NK-92 treated with Interleukin-12 subunit alpha and Interleukin-12 subunit beta, amount 100 ng/mL, for 24 hours (cell line): ENCODE data around the gene STRA6.

ENCODE experiments used
- DNase-seq: peaks from one replicate; lab custom pipeline; 2025; lab: John Stamatoyannopoulos, UW

STRA6 gene

GRCh38 chr15:74206801-74207281 is 4.3 kb upstream of the STRA6 start:
- no peak for DNase-seq

GRCh38 chr15:74205582-74205947 is 3.0 kb upstream of the STRA6 start:
- no peak for DNase-seq

GRCh38 chr15:74203914-74204431 is 1.4 kb upstream of the STRA6 start:
- no peak for DNase-seq

GRCh38 chr15:74201710-74202420 is 722 bp downstream of the STRA6 start:
- no peak for DNase-seq

GRCh38 chr15:74200871-74201419 is 1.6 kb downstream of the STRA6 start:
- DNase-seq = no peak

GRCh38 chr15:74200412-74200815 is 2.2 kb downstream of the STRA6 start:
- DNase-seq = no peak

GRCh38 chr15:74199297-74199652 is 3.3 kb downstream of the STRA6 start:
- no peak for DNase-seq

GRCh38 chr15:74197176-74197965 is 5.2 kb downstream of the STRA6 start:
- DNase-seq = no peak

- DNase-seq = no peak
Measured at GRCh38 chr15:74196175-74196574, 6.4 kb downstream of the STRA6 start.

GRCh38 chr15:74194572-74195559 is 7.7 kb downstream of the STRA6 start:
- DNase-seq = no peak

GRCh38 chr15:74193905-74194304 is 8.7 kb downstream of the STRA6 start:
- DNase-seq = no peak

GRCh38 chr15:74193299-74193718 is 9.3 kb downstream of the STRA6 start:
- DNase-seq = no peak

- no peak for DNase-seq
Measured at GRCh38 chr15:74192751-74193150, 9.8 kb downstream of the STRA6 start.

- no peak for DNase-seq
Measured at GRCh38 chr15:74191798-74192197, 10.8 kb downstream of the STRA6 start.

- DNase-seq = no peak
Measured at GRCh38 chr15:74188216-74188615, 14.4 kb downstream of the STRA6 start.

GRCh38 chr15:74185710-74186348 is 16.8 kb downstream of the STRA6 start:
- DNase-seq = no peak

- DNase-seq = no peak
Measured at GRCh38 chr15:74184582-74185091, 17.9 kb downstream of the STRA6 start.

GRCh38 chr15:74182131-74182530 is 20.5 kb downstream of the STRA6 start:
- DNase-seq = no peak

GRCh38 chr15:74180881-74181602 is 21.5 kb downstream of the STRA6 start:
- DNase-seq = no peak
